H1 (cell line): Measurements from ENCODE around the gene CUL2. TPM values are rescaled to one million over a fixed set of nuclear protein-coding genes. Genes with fewer than 3 reads are reported as not detected.

Experiments used
- CTCF ChIA-PET: fragments of 300-600 bp; sonication (Branson Sonifier 250); formaldehyde crosslinking; loops from one replicate; lab custom pipeline; 2021; ENCODE audit not compliant: partially characterized antibody; lab: Charles Lee
- POLR2A ChIA-PET: fragments of 300-600 bp; sonication (Branson Sonifier 250); formaldehyde crosslinking; loops from one replicate; lab custom pipeline; 2021; ENCODE audit warnings: inconsistent platforms; ENCODE audit not compliant: partially characterized antibody; lab: Charles Lee
- DNase-seq, 2 experiments: peaks; one replicate each; pipeline versions ENCODE4 v3.0.0 to v3.0.0-alpha.2; 2010 to 2022; ENCODE audit warnings: low spot score in 2 of 2, low read depth in 1 of 2, mixed read lengths in 1 of 2
- FAIRE-seq: peaks from 2 replicates; lab custom pipeline; 2011; peaks lifted over from hg19 to GRCh38; lab: Jason Lieb, UNC
- H2AFZ ChIP-seq: 2 replicates; pipeline ENCODE4 v1.8.1; 2012; ENCODE audit warnings: low read length, inconsistent platforms
- H2AK5ac ChIP-seq: 2 replicates; pipeline ENCODE4 v1.6.1; 2013; ENCODE audit warnings: low read depth, low read length
- H2BK120ac ChIP-seq: replicated peaks from 2 replicates; pipeline ENCODE3; 2013; ENCODE audit warnings: low read depth, low read length, inconsistent platforms
- H2BK12ac ChIP-seq: 2 replicates; pipeline ENCODE4 v1.6.1; 2013; ENCODE audit warnings: low read depth, low read length
- H2BK15ac ChIP-seq: 2 replicates; pipeline ENCODE4 v1.6.1; 2013; ENCODE audit warnings: low read length
- H2BK20ac ChIP-seq: 2 replicates; pipeline ENCODE4 v1.6.1; 2013; ENCODE audit warnings: low read length
- H2BK5ac ChIP-seq: 2 replicates; pipeline ENCODE4 v1.6.1; 2013; ENCODE audit warnings: low read depth, low read length
- H3K14ac ChIP-seq: 2 replicates; pipeline ENCODE4 v1.6.1; 2013; ENCODE audit warnings: inconsistent platforms; ENCODE audit not compliant: insufficient read length
- H3K18ac ChIP-seq: 2 replicates; pipeline ENCODE4 v1.6.1; 2013; ENCODE audit warnings: low read length; ENCODE audit errors: extremely low read depth
- H3K23ac ChIP-seq: 2 replicates; pipeline ENCODE4 v1.6.1; 2013; ENCODE audit warnings: inconsistent platforms; ENCODE audit not compliant: insufficient read length
- H3K23me2 ChIP-seq: 2 replicates; pipeline ENCODE4 v1.6.1; 2013; ENCODE audit warnings: low read depth, low read length
- H3K27ac ChIP-seq: 2 replicates; pipeline ENCODE4 v1.6.1; 2011; ENCODE audit warnings: low read depth, low read length, inconsistent platforms
- H3K27me3 ChIP-seq, 4 experiments: replicated peaks in 1 of 4; 1 replicate in 1 of 4; 2 replicates in 3 of 4; pipeline versions ENCODE4 v1.6.1 to v1.8.1; 2011 to 2013; ENCODE audit warnings: low read length in 3 of 4, mild to moderate bottlenecking in 3 of 4, inconsistent platforms in 2 of 4, mixed read lengths in 2 of 4, moderate library complexity in 1 of 4; ENCODE audit not compliant: control insufficient read depth in 3 of 4, insufficient read depth in 3 of 4; ENCODE audit errors: extremely low read depth in 1 of 4
- H3K36me3 ChIP-seq, 4 experiments: 2 replicates each; pipeline versions ENCODE4 v1.6.1 to v1.8.1; 2011 to 2013; ENCODE audit warnings: mild to moderate bottlenecking in 4 of 4, low read length in 3 of 4, moderate library complexity in 2 of 4, control low read depth in 1 of 4, inconsistent platforms in 1 of 4; ENCODE audit not compliant: insufficient read depth in 4 of 4, control insufficient read depth in 2 of 4
- H3K4ac ChIP-seq: replicated peaks from 2 replicates; pipeline ENCODE3; 2013; ENCODE audit warnings: low read length, low read depth, mixed read lengths, inconsistent platforms; ENCODE audit not compliant: insufficient read length
- H3K4me1 ChIP-seq, 4 experiments: replicated peaks in 1 of 4; 1 replicate in 1 of 4; 2 replicates in 3 of 4; pipeline versions ENCODE4 v1.6.1 to v1.8.1; 2011 to 2013; ENCODE audit warnings: low read length in 3 of 4, inconsistent platforms in 2 of 4, mixed read lengths in 1 of 4; ENCODE audit not compliant: insufficient read depth in 4 of 4, control insufficient read depth in 3 of 4
- H3K4me2 ChIP-seq, 2 experiments: 2 replicates each; pipeline versions ENCODE4 v1.6.1 to v1.8.1; 2011 to 2013; ENCODE audit warnings: low read depth in 2 of 2, low read length in 2 of 2, control low read depth in 1 of 2, inconsistent platforms in 1 of 2, mild to moderate bottlenecking in 1 of 2; ENCODE audit not compliant: insufficient read depth in 1 of 2
- H3K4me3 ChIP-seq, 4 experiments: fragments of 200-600, 300-600 bp in 1 of 4; sonication (generic), shearing (Covaris generic), sonication (Bioruptor Twin) in 1 of 4; 2 replicates each; pipeline versions ENCODE4 v1.5.1 to v1.8.1; 2011 to 2016; ENCODE audit warnings: low read length in 4 of 4, low read depth in 3 of 4, control low read depth in 2 of 4, inconsistent platforms in 2 of 4, mild to moderate bottlenecking in 2 of 4, mixed read lengths in 1 of 4, moderate library complexity in 1 of 4; ENCODE audit not compliant: insufficient read depth in 2 of 4; ENCODE audit errors: extremely low read depth in 1 of 4
- H3K56ac ChIP-seq: replicated peaks from 2 replicates; pipeline ENCODE3; 2013; ENCODE audit warnings: low read depth, mild to moderate bottlenecking, mixed read lengths, low read length, inconsistent platforms; ENCODE audit not compliant: insufficient read length
- H3K79me1 ChIP-seq: 2 replicates; pipeline ENCODE4 v1.6.1; 2013; ENCODE audit warnings: low read depth, low read length, control low read depth
- H3K79me2 ChIP-seq, 2 experiments: 2 replicates each; pipeline versions ENCODE4 v1.6.1 to v1.8.1; 2012 to 2013; ENCODE audit warnings: low read length in 2 of 2, mild to moderate bottlenecking in 2 of 2, inconsistent platforms in 1 of 2; ENCODE audit not compliant: insufficient read depth in 2 of 2, control insufficient read depth in 1 of 2
- H3K9ac ChIP-seq, 4 experiments: replicated peaks in 1 of 4; 1 replicate in 1 of 4; 2 replicates in 3 of 4; pipeline versions ENCODE4 v1.6.1 to v1.8.1; 2011 to 2013; ENCODE audit warnings: low read depth in 3 of 4, low read length in 3 of 4, control low read depth in 2 of 4, mild to moderate bottlenecking in 2 of 4, moderate library complexity in 2 of 4, inconsistent platforms in 1 of 4; ENCODE audit errors: extremely low read depth in 1 of 4
- H3K9me3 ChIP-seq, 2 experiments: 2 replicates each; pipeline versions ENCODE4 v1.6.1 to v1.8.1; 2012 to 2013; ENCODE audit warnings: mild to moderate bottlenecking in 2 of 2, moderate library complexity in 2 of 2, control low read depth in 1 of 2, inconsistent platforms in 1 of 2, low read depth in 1 of 2, low read length in 1 of 2, mixed read lengths in 1 of 2; ENCODE audit not compliant: insufficient read depth in 2 of 2
- H4K20me1 ChIP-seq, 2 experiments: replicated peaks in 1 of 2; 2 replicates each; pipeline versions ENCODE3 to v1.8.1; 2011 to 2013; ENCODE audit warnings: inconsistent platforms in 2 of 2, low read length in 2 of 2, mild to moderate bottlenecking in 1 of 2; ENCODE audit not compliant: insufficient read depth in 2 of 2, control insufficient read depth in 1 of 2
- H4K5ac ChIP-seq: 2 replicates; pipeline ENCODE4 v1.6.1; 2013; ENCODE audit warnings: low read length, low read depth, mixed read lengths, inconsistent platforms; ENCODE audit not compliant: insufficient read length
- H4K8ac ChIP-seq: 2 replicates; pipeline ENCODE4 v1.8.0; 2013; ENCODE audit warnings: mild to moderate bottlenecking, moderate library complexity, low read length, inconsistent platforms; ENCODE audit not compliant: insufficient read depth; ENCODE audit errors: extremely low read depth
- H4K91ac ChIP-seq: replicated peaks from 2 replicates; pipeline ENCODE3; 2013; ENCODE audit warnings: low read length, mixed read lengths, inconsistent platforms; ENCODE audit not compliant: insufficient read length
- BRCA1 ChIP-seq: IDR thresholded peaks from 2 replicates; pipeline ENCODE4 v1.6.1; 2012; ENCODE audit warnings: low read depth, low read length, improper control_type of control experiment
- E2F6 ChIP-seq: IDR thresholded peaks from 2 replicates; pipeline ENCODE4 v1.6.1; 2012; ENCODE audit warnings: inconsistent platforms
- EZH2 ChIP-seq: fragments of 200-600 bp; sonication (generic); IDR thresholded peaks from 2 replicates; pipeline ENCODE4 v1.7.1; 2012; ENCODE audit warnings: low read depth, mild to moderate bottlenecking, moderate library complexity, low read length, inconsistent platforms; ENCODE audit not compliant: severe bottlenecking
- JUND ChIP-seq: IDR thresholded peaks from 2 replicates; pipeline ENCODE4 v1.6.1; 2011; ENCODE audit warnings: mild to moderate bottlenecking, improper control_type of control experiment, low read length
- MAX ChIP-seq: IDR thresholded peaks from 2 replicates; pipeline ENCODE4 v1.6.1; 2012; ENCODE audit warnings: inconsistent platforms
- NANOG ChIP-seq: IDR thresholded peaks from 2 replicates; pipeline ENCODE4 v1.6.1; 2011; ENCODE audit warnings: low read length, low read depth, mild to moderate bottlenecking, inconsistent platforms; ENCODE audit not compliant: insufficient read depth, poor library complexity, severe bottlenecking
- POLR2AphosphoS5 ChIP-seq: IDR thresholded peaks from 2 replicates; pipeline ENCODE4 v1.6.1; 2011; ENCODE audit warnings: low read depth, low read length
- POU5F1 ChIP-seq: IDR thresholded peaks from 2 replicates; pipeline ENCODE4 v1.6.1; 2011; ENCODE audit warnings: low read depth, mild to moderate bottlenecking, low read length, moderate library complexity
- RNF2 ChIP-seq: fragments of 200-900, 300-1000 bp; sonication (generic); IDR thresholded peaks from 2 replicates; pipeline ENCODE4 v1.7.1; 2016; ENCODE audit warnings: borderline replicate concordance, low read depth, mild to moderate bottlenecking, antibody characterized with exemption, low read length; ENCODE audit not compliant: poor library complexity, severe bottlenecking; ENCODE audit errors: missing control alignments
- SP1 ChIP-seq: IDR thresholded peaks from 2 replicates; pipeline ENCODE4 v1.6.1; 2011; ENCODE audit warnings: low read depth, low read length
- WGBS, 2 experiments: shearing (Covaris generic) in 1 of 2; methylation state at CpG; one replicate each; pipeline versions ENCODE4 v1.1.6 to v1.1.7; 2013 to 2015; ENCODE audit warnings: low lambda C conversion rate in 2 of 2, mixed read lengths in 2 of 2, inconsistent platforms in 1 of 2, low coverage in 1 of 2, missing lambda C conversion rate in 1 of 2; ENCODE audit not compliant: insufficient replicate concordance in 2 of 2, insufficient coverage in 1 of 2, insufficient read length in 1 of 2; ENCODE audit errors: extremely low coverage in 1 of 2, missing lambda C conversion rate in 1 of 2; 5-methylcytosine and 5-hydroxymethylcytosine counted together
- polyA plus RNA-seq, 7 experiments: library from polyadenylated mRNA; depleted of rRNA in 3 of 7; stranded (reverse) in 5 of 7; unstranded in 2 of 7; fragments of >200 nt in 5 of 7; fragments of 200-250 nt in 2 of 7; gene quantifications; 1 replicate in 5 of 7; 2 replicates in 1 of 7; 4 replicates in 1 of 7; pipeline versions ENCODE4 v1.2.1 to v1.2.3, GENCODE V29; 2011 to 2013; ENCODE audit warnings: missing spikeins in 2 of 7, mixed read lengths in 2 of 7
- total RNA-seq: library from RNA; stranded (reverse); fragmentation: NEBNext Ultra II Directional; extraction: Animal tissue kit (Norgen Biotek cat#: 25700); gene quantifications from 2 replicates; pipeline ENCODE4 v1.2.1, GENCODE V29; 2021

CUL2 gene
- total and polyA plus RNA-seq, 2 of the 8 experiments (the other 6 are each of a cell fraction or from before 2014, with no cell fraction given): 10.2 to 43.1 TPM

GRCh38 chr10:35012781-35013180 lies 77.4 kb downstream of the CUL2 start:
- FAIRE-seq: peak; percentile 89
- Histone ChIP-seq H2BK5ac (no peak overlapping the region), H3K79me2 (no peaks in the 10 kb centered on the region), H2AK5ac (no peak overlapping the region), H3K18ac (no peak overlapping the region), H3K9me3 (no peaks in the 10 kb centered on the region), H3K27ac (no peak overlapping the region), H2AFZ (no peak overlapping the region), H3K4me1 (peaks cover 0 to 6% (median 5%) of the 10 kb centered on the region in 4 experiments; a peak in 4 of 7 replicates), H3K23ac (no peak overlapping the region), H3K56ac (no peak overlapping the region), H3K27me3 (no peaks in the 10 kb centered on the region), H3K14ac (no peak overlapping the region), H2BK12ac (no peak overlapping the region), H2BK20ac (no peak overlapping the region), H3K4ac (no peak overlapping the region), H3K23me2 (no peaks in the 10 kb centered on the region), H4K5ac (no peak overlapping the region), H2BK120ac (no peak overlapping the region), H4K20me1 (no peaks in the 10 kb centered on the region), H2BK15ac (no peak overlapping the region), H3K36me3 (no peaks in the 10 kb centered on the region; a peak in 1 of 8 replicates), H3K4me3 (peak overlapping the region in 1 of 4 experiments; percentile 36; a peak in 2 of 8 replicates), H3K4me2 (peak overlapping the region; percentile 43 to 50; a peak in 3 of 4 replicates), H3K9ac (no peak overlapping the region), H3K79me1 (no peaks in the 10 kb centered on the region), H4K91ac (no peak overlapping the region), H4K8ac (no peak overlapping the region)
- POLR2A ChIA-PET: interaction anchor here (0.6 to 1.0 kb wide), 2 partner anchors 9 to 583 kb away, joined by 3 to 6 read pairs; no protein-coding TSS in a partner anchor
- no peak for DNase-seq
- whole genome bisulfite sequencing, 2 experiments: 30% methylated on average over 8 of the region's 8 CpGs; no CpG with 5 or more reads in 1 of the 2 experiments
- CTCF ChIA-PET: interaction anchor here (0.9 to 1.7 kb wide), 3 partner anchors 9 to 18 kb away, joined by 3 to 6 read pairs (median 3); no protein-coding TSS in a partner anchor
- TF ChIP-seq NANOG: no peak
- no peak for TF ChIP-seq POLR2AphosphoS5
- TF ChIP-seq EZH2: no peak
- no peak for TF ChIP-seq RNF2
- no peak for TF ChIP-seq E2F6
- TF ChIP-seq SP1: no peak
- TF ChIP-seq POU5F1: peak; percentile 66; the same call in 1 of the 2 replicates
- TF ChIP-seq MAX: 0 out of 2 replicates have a peak, but pooled peaks have one; percentile 23
- no peak for TF ChIP-seq BRCA1
- TF ChIP-seq JUND: no peak
